ENCODE results near the gene EIF4E2. TPM values are rescaled to one million over a fixed set of nuclear protein-coding genes. Genes with fewer than 3 reads are reported as not detected.

The EIF4E2 gene
- total RNA-seq, 1 donor from 2014 or later, result 97.0 TPM

DNA sequence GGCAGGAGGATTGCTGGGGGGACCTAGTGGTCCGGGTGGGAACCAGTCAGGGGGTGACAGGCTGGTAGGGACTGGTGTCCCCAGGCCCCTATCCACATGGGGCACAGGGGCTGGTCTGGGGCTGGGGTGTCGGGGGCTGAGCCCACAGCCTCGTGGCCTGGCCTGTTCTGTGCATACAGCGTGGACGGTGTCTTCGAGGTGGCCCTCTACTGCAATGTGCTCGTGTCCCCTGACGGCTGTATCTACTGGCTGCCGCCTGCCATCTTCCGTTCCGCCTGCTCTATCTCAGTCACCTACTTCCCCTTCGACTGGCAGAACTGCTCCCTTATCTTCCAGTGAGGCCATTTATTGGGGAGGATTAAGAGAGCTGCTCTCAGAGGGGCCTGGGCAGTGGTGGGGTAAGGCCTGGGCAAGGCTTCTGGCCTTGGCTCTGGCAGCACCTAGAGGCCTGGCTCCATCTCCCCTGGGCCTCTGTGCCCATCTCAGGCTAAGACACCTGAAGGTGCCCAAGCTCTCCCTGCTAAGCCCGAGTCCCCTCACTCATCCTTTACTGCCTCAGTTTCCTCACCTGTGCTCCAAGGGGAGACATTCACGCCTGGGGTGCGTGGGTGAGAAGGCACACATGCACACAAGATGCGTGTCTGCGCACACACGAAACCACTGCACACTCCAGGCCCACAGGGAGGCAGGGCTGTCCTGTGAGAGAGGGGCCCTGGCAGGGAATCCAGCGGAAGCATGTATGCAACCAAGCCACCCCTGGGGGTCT lies 9.1 kb upstream of the EIF4E2 start:
- no peaks in the 10 kb centered on the region for H3K9me3 Mint-ChIP-seq
- Histone ChIP-seq H3K4me1 (peaks cover 7% of the 10 kb centered on the region), H3K27ac (no peak overlapping the region), H3K79me2 (ENCODE audit: low read depth) (no peaks in the 10 kb centered on the region), H3K4me3 (no peak overlapping the region), H3K27me3 (no peaks in the 10 kb centered on the region), H3K9ac (no peak overlapping the region), H3K4me2 (no peak overlapping the region), H3K9me3 (ENCODE audit: low read depth) (no peaks in the 10 kb centered on the region), H2AFZ (replicated peaks) (no peak overlapping the region), H3F3A (ENCODE audit: low read depth) (peaks cover 3% of the 10 kb centered on the region), H4K20me1 (ENCODE audit: low read depth) (no peaks in the 10 kb centered on the region), H3K36me3 (no peaks in the 10 kb centered on the region)
- H3K27me3 Mint-ChIP-seq (ENCODE audit: insufficient read depth, low read depth), result no peaks in the 10 kb centered on the region
- H3K4me1 Mint-ChIP-seq, result peaks cover 12% of the 10 kb centered on the region
- TF ChIP-seq EZH2phosphoT487 (IDR thresholded peaks at IDR 0.05), result no peak
- TF ChIP-seq, protein P1, sequence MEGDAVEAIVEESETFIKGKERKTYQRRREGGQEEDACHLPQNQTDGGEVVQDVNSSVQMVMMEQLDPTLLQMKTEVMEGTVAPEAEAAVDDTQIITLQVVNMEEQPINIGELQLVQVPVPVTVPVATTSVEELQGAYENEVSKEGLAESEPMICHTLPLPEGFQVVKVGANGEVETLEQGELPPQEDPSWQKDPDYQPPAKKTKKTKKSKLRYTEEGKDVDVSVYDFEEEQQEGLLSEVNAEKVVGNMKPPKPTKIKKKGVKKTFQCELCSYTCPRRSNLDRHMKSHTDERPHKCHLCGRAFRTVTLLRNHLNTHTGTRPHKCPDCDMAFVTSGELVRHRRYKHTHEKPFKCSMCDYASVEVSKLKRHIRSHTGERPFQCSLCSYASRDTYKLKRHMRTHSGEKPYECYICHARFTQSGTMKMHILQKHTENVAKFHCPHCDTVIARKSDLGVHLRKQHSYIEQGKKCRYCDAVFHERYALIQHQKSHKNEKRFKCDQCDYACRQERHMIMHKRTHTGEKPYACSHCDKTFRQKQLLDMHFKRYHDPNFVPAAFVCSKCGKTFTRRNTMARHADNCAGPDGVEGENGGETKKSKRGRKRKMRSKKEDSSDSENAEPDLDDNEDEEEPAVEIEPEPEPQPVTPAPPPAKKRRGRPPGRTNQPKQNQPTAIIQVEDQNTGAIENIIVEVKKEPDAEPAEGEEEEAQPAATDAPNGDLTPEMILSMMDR (IDR thresholded peaks at IDR 0.05), result no peak
- TF ChIP-seq EZH2 (IDR thresholded peaks at IDR 0.05), result no peak
- no peak overlapping the region for H3K27ac Mint-ChIP-seq
- no peak for DNase-seq (ENCODE audit: low spot score)
- peaks cover 4% of the 10 kb centered on the region for H3K36me3 Mint-ChIP-seq
- H3K4me3 Mint-ChIP-seq, result no peak overlapping the region

DNA sequence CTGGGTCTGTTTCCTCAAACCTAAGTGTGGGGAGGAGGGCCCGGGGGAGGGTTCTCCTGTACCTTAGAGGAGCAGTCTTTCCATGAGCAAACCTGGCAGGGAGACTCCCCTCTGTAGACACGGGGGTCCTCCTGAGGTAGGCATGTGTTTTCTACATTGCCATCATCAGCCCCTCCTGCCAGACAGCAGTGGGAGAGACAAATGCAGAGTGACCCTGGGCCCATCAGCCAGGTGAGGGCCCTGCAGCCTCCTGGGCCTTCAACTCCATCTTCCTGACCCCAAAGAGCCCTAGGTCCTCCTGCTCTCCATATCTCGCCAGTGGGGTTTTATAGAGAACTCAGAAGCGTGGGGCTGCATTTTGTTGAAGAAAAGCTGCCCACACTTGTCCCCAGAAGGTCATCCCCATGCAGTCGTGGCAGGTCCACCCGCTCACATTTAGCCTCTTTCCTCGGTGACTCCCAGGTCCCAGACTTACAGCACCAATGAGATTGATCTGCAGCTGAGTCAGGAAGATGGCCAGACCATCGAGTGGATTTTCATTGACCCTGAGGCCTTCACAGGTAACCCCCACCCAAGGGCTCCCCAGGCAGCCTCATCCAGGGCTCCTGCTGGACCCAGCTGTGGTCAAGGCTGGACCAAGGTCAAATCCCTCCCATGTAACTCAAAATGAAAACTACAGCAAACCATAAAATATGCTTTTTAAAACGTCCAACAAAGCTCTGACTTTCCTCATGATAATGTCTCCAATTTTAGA lies 8.4 kb upstream of the EIF4E2 start:
- H3K4me2 ChIP-seq, result no peak overlapping the region
- no peak overlapping the region for H3K9ac ChIP-seq
- no peak for TF ChIP-seq EZH2 (IDR thresholded peaks at IDR 0.05)
- TF ChIP-seq, protein P1 (IDR thresholded peaks at IDR 0.05), result no peak
- TF ChIP-seq EZH2phosphoT487 (IDR thresholded peaks at IDR 0.05), result no peak
- no peak overlapping the region for H3K4me3 ChIP-seq
- no peaks in the 10 kb centered on the region for H3K27me3 ChIP-seq
- Mint-ChIP-seq H3K9me3 (peaks cover 2% of the 10 kb centered on the region), H3K36me3 (peaks cover 8% of the 10 kb centered on the region), H3K4me3 (no peak overlapping the region), H3K27ac (no peak overlapping the region), H3K27me3 (ENCODE audit: insufficient read depth, low read depth) (peaks cover 2% of the 10 kb centered on the region), H3K4me1 (peaks cover 12% of the 10 kb centered on the region)
- peaks cover 3% of the 10 kb centered on the region for H3F3A ChIP-seq (ENCODE audit: low read depth)
- H3K79me2 ChIP-seq (ENCODE audit: low read depth), result no peaks in the 10 kb centered on the region
- DNase-seq (ENCODE audit: low spot score), result no peak
- peaks cover 7% of the 10 kb centered on the region for H3K4me1 ChIP-seq
- no peak overlapping the region for H3K27ac ChIP-seq
- H3K36me3 ChIP-seq, result no peaks in the 10 kb centered on the region
- H4K20me1 ChIP-seq (ENCODE audit: low read depth), result no peaks in the 10 kb centered on the region
- H2AFZ ChIP-seq (replicated peaks), result no peak overlapping the region
- H3K9me3 ChIP-seq (ENCODE audit: low read depth), result no peaks in the 10 kb centered on the region

DNA sequence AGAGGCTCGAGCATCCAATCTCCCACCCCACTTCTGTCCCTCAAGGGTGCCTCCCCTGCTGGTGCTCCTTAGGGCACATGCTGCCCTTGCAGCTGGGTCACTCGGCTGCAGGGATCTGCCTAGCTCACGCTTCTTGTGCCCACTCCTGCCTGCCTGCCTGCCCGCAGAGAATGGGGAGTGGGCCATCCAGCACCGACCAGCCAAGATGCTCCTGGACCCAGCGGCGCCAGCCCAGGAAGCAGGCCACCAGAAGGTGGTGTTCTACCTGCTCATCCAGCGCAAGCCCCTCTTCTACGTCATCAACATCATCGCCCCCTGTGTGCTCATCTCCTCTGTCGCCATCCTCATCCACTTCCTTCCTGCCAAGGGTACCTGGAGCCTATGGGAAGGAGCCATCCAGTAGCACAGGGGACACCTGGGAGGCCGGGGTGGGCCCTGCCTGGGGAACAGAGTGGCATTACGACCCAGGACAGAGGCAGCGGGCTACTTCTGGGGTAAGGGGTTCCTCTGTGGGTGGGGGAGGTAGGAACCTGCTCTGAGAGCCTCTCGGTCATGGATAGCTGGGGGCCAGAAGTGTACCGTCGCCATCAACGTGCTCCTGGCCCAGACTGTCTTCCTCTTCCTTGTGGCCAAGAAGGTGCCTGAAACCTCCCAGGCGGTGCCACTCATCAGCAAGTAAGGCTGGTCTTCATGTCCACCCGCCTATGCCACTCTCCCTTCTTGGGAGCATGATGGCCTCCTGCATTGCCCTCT lies 7.6 kb upstream of the EIF4E2 start:
- peaks cover 2% of the 10 kb centered on the region for H3K9me3 Mint-ChIP-seq
- Histone ChIP-seq H3K9ac (no peak overlapping the region), H3K36me3 (no peaks in the 10 kb centered on the region), H4K20me1 (ENCODE audit: low read depth) (no peaks in the 10 kb centered on the region), H3K4me1 (peaks cover 7% of the 10 kb centered on the region), H3K27ac (no peak overlapping the region), H3F3A (ENCODE audit: low read depth) (peaks cover 3% of the 10 kb centered on the region), H3K4me3 (no peak overlapping the region), H3K27me3 (no peaks in the 10 kb centered on the region), H2AFZ (replicated peaks) (no peak overlapping the region), H3K4me2 (no peak overlapping the region), H3K9me3 (ENCODE audit: low read depth) (no peaks in the 10 kb centered on the region), H3K79me2 (ENCODE audit: low read depth) (peaks cover 6% of the 10 kb centered on the region)
- DNase-seq (ENCODE audit: low spot score), result no peak
- H3K36me3 Mint-ChIP-seq, result peaks cover 15% of the 10 kb centered on the region
- no peak overlapping the region for H3K27ac Mint-ChIP-seq
- peaks cover 12% of the 10 kb centered on the region for H3K4me1 Mint-ChIP-seq
- TF ChIP-seq EZH2 (IDR thresholded peaks at IDR 0.05) (no peak), EZH2phosphoT487 (IDR thresholded peaks at IDR 0.05) (no peak)
- TF ChIP-seq, protein P1 (IDR thresholded peaks at IDR 0.05), result no peak
- peaks cover 2% of the 10 kb centered on the region for H3K27me3 Mint-ChIP-seq (ENCODE audit: insufficient read depth, low read depth)
- H3K4me3 Mint-ChIP-seq, result no peak overlapping the region
